Measurements from ENCODE around the gene PRR35. TPM values are rescaled to one million over a fixed set of nuclear protein-coding genes. Genes with fewer than 3 reads are reported as not detected.

PRR35 gene
- total RNA-seq, 1 donor from 2014 or later, result not detected

DNA sequence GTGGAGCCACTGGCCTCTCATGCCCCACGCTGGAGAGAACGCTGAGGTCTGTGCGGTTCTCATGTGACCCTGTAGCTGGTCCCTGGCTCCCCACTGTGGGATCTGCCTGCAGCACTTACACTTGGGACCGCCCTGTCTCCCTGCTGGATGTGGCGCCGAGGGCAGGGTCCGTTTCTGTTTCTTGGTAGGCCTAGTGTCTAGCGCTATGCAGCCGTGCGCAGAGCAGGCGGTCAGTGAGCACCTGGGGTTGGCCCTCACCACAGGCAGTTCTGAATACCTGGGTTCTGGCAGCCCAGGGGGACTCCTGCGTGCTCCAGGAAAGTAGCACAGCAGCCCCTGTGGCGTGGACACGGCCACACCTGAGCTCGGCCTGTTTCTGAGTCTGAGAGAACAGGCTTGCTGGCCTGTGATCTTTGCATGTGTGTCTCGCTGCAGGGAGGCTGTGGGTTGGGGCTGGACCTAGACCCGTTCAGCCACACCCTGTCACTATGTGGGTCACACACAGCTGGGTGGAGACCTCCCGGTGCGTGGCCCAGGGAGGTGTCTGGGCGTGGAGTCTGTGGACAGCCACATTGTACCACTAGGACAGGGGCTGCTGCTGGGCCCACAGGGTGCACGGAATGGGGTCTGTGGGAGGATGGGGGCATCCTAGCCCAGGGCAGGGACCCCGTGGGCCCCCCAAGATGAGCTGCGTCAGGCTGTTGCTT, 29.9 kb upstream of the PRR35 start:
- Histone ChIP-seq H3K4me3 (ENCODE audit: low read depth, low read length) (no peak overlapping the region), H3K27me3 (ENCODE audit: control insufficient read depth, insufficient read depth, low read length) (no peaks in the 10 kb centered on the region), H3K36me3 (ENCODE audit: control insufficient read depth, insufficient read depth, low read length) (peaks cover 3% of the 10 kb centered on the region)
- no peak for DNase-seq (ENCODE audit: low read depth)
- no peak for TF ChIP-seq CTCF (IDR thresholded peaks at IDR 0.05; ENCODE audit: insufficient read depth, low read length, poor library complexity, severe bottlenecking)

DNA sequence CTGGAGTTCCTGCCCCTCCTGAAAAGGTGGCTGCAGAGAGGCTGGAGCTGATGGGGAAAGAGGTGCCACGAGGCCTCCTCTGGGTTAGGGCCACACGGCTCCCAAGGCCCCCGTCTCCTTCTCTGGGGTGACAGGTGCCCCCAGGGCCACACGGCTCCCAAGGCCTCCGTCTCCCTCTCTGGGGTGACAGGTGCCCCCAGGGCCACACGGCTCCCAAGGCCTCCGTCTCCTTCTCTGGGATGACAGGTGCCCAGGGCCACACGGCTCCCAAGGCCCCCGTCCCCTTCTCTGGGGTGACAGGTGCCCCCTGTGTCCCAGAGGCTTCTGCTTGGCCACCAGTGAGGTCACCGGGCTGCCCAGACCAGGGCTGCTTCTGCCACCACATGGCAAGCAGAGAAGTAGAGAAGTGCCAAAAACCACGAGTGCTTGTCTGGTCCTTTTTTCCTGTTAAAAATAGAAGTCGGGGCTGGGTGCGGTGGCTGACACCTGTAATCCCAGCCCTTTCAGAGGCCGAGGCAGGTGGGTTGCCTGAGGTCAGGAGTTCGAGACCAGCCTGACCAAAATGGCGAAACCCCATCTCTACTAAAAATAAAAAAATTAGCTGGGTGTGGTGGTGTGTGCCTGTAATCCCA, 28.6 kb upstream of the PRR35 start:
- Histone ChIP-seq H3K27me3 (ENCODE audit: control insufficient read depth, insufficient read depth, low read length) (no peaks in the 10 kb centered on the region), H3K36me3 (ENCODE audit: control insufficient read depth, insufficient read depth, low read length) (peaks cover 3% of the 10 kb centered on the region), H3K4me3 (ENCODE audit: low read depth, low read length) (no peak overlapping the region)
- no peak for TF ChIP-seq CTCF (IDR thresholded peaks at IDR 0.05; ENCODE audit: insufficient read depth, low read length, poor library complexity, severe bottlenecking)
- DNase-seq (ENCODE audit: low read depth), result no peak

- Histone ChIP-seq H3K4me3 (ENCODE audit: low read depth, low read length) (no peak overlapping the region), H3K27me3 (ENCODE audit: control insufficient read depth, insufficient read depth, low read length) (no peaks in the 10 kb centered on the region), H3K36me3 (ENCODE audit: control insufficient read depth, insufficient read depth, low read length) (peaks cover 6% of the 10 kb centered on the region)
- TF ChIP-seq CTCF (IDR thresholded peaks at IDR 0.05; ENCODE audit: insufficient read depth, low read length, poor library complexity, severe bottlenecking), result no peak
- DNase-seq (ENCODE audit: low read depth), result no peak
These were observed 26.6 kb upstream of the PRR35 start for GRCh38 chr16:533391-534123.

DNA sequence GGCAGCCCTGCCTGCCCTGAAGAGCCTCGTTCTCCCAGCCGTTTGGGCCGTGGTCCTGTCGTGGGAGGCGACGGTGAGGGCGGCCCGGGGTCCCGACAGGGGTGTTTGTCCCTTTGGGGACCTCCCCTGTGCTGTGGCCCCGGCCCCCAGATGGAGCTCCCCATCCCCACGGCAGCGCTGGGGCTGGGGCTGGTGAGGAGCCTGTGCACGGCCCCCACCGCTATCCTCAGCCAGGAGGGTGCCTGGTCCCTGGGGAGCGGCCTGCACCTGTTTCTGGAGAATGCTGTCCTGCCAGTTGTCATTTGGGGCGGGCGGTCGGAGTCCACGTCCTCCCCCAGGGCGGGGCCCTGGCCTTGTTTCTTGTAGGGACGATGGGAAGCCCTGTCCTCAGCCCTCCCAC, 26.1 kb upstream of the PRR35 start:
- Histone ChIP-seq H3K36me3 (ENCODE audit: control insufficient read depth, insufficient read depth, low read length) (peaks cover 6% of the 10 kb centered on the region), H3K27me3 (ENCODE audit: control insufficient read depth, insufficient read depth, low read length) (no peaks in the 10 kb centered on the region), H3K4me3 (ENCODE audit: low read depth, low read length) (no peak overlapping the region)
- DNase-seq (ENCODE audit: low read depth), result no peak
- no peak for TF ChIP-seq CTCF (IDR thresholded peaks at IDR 0.05; ENCODE audit: insufficient read depth, low read length, poor library complexity, severe bottlenecking)

DNA sequence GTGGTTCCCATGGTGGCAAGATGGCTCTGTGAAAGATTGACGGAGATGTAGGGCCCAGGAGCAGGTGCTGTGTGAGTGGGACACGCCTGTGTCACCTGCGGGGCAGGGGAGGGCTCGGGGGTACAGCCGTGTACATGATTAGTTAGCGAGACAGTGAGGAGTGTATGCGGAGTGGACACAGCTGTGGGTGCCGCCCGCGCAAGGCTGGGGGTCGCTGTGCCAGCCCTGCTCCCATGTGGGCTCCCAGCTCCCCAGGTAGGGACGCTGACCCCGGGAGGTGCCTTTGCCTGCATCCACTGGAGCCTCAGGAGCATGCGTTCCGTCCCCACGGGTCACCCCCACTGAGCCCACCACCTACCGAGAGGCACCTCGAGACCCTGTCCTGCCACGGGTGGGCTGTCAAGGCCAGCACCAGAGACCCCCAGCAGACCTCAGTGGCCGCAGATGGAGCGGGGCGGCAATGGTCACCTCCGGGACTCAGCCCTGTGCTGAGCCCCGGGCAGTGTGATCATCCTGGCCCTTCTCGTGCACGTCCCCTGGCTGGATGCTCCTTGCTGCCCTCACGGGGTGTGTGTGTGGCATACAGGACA, 25.2 kb upstream of the PRR35 start:
- Histone ChIP-seq H3K36me3 (ENCODE audit: control insufficient read depth, insufficient read depth, low read length) (peaks cover 4% of the 10 kb centered on the region), H3K4me3 (ENCODE audit: low read depth, low read length) (no peak overlapping the region), H3K27me3 (ENCODE audit: control insufficient read depth, insufficient read depth, low read length) (no peaks in the 10 kb centered on the region)
- TF ChIP-seq CTCF (IDR thresholded peaks at IDR 0.05; ENCODE audit: insufficient read depth, low read length, poor library complexity, severe bottlenecking), result no peak
- DNase-seq (ENCODE audit: low read depth), result no peak

Measured in kidney epithelial cell (primary cell).